H9 (cell line): Measurements from ENCODE around the gene RAD23B. TPM values are rescaled to one million over a fixed set of nuclear protein-coding genes. Genes with fewer than 3 reads are reported as not detected.

ENCODE experiments used
- DNase-seq: peaks from one replicate; pipeline ENCODE4 v3.0.0-alpha.2; 2017
- H2AFZ ChIP-seq: one replicate; pipeline ENCODE4 v1.6.1; 2013; ENCODE audit warnings: mild to moderate bottlenecking, low read length, control low read depth, moderate library complexity
- H2AK5ac ChIP-seq: 2 replicates; pipeline ENCODE4 v1.6.1; 2013; ENCODE audit warnings: low read length, control low read depth, mixed read lengths; ENCODE audit not compliant: insufficient read length
- H2BK120ac ChIP-seq: one replicate; pipeline ENCODE4 v1.6.1; 2013; ENCODE audit warnings: low read depth, mild to moderate bottlenecking, low read length, control low read depth, inconsistent platforms; ENCODE audit not compliant: poor library complexity, severe bottlenecking
- H2BK12ac ChIP-seq: 2 replicates; pipeline ENCODE4 v1.6.1; 2013; ENCODE audit warnings: low read length, control low read depth, mixed read lengths, low read depth; ENCODE audit not compliant: insufficient read length
- H2BK15ac ChIP-seq: 2 replicates; pipeline ENCODE4 v1.6.1; 2013; ENCODE audit warnings: low read depth, low read length, control low read depth
- H2BK20ac ChIP-seq: one replicate; pipeline ENCODE4 v1.6.1; 2013; ENCODE audit warnings: low read depth, mild to moderate bottlenecking, low read length, control low read depth, inconsistent platforms; ENCODE audit not compliant: poor library complexity, severe bottlenecking
- H2BK5ac ChIP-seq: 2 replicates; pipeline ENCODE4 v1.6.1; 2013; ENCODE audit warnings: low read length, control low read depth, mixed read lengths; ENCODE audit not compliant: insufficient read length
- H3K14ac ChIP-seq: 2 replicates; pipeline ENCODE4 v1.6.1; 2013; ENCODE audit warnings: low read length, control low read depth; ENCODE audit not compliant: insufficient read depth
- H3K18ac ChIP-seq: 2 replicates; pipeline ENCODE4 v1.6.1; 2013; ENCODE audit warnings: low read depth, mild to moderate bottlenecking, mixed read lengths, low read length, control low read depth; ENCODE audit not compliant: insufficient read length
- H3K23ac ChIP-seq: 2 replicates; pipeline ENCODE4 v1.6.1; 2013; ENCODE audit warnings: low read length, control low read depth, mixed read lengths, low read depth; ENCODE audit not compliant: insufficient read length
- H3K23me2 ChIP-seq: 2 replicates; pipeline ENCODE4 v1.6.1; 2013; ENCODE audit warnings: low read depth, mild to moderate bottlenecking, mixed read lengths, low read length, control low read depth; ENCODE audit not compliant: insufficient read length, poor library complexity, severe bottlenecking
- H3K27ac ChIP-seq: 2 replicates; pipeline ENCODE4 v1.5.1; 2013; ENCODE audit warnings: low read length, control low read depth, mixed read lengths, low read depth; ENCODE audit not compliant: insufficient read length
- H3K27me3 ChIP-seq: 2 replicates; pipeline ENCODE4 v1.6.1; 2013; ENCODE audit warnings: low read length, control low read depth, inconsistent platforms; ENCODE audit not compliant: insufficient read depth
- H3K4ac ChIP-seq: 2 replicates; pipeline ENCODE4 v1.6.1; 2013; ENCODE audit warnings: low read depth, mild to moderate bottlenecking, control low read depth, inconsistent platforms, low read length, moderate library complexity
- H3K4me1 ChIP-seq: 2 replicates; pipeline ENCODE4 v1.6.1; 2013; ENCODE audit warnings: low read length, control low read depth, inconsistent platforms; ENCODE audit not compliant: insufficient read depth
- H3K4me2 ChIP-seq: 2 replicates; pipeline ENCODE4 v1.6.1; 2013; ENCODE audit warnings: low read length, control low read depth, mixed read lengths; ENCODE audit not compliant: insufficient read length, insufficient read depth
- H3K56ac ChIP-seq: 2 replicates; pipeline ENCODE4 v1.6.1; 2013; ENCODE audit warnings: low read depth, mild to moderate bottlenecking, mixed read lengths, low read length, control low read depth; ENCODE audit not compliant: insufficient read length
- H3K79me1 ChIP-seq: 2 replicates; pipeline ENCODE4 v1.6.1; 2013; ENCODE audit warnings: low read depth, mild to moderate bottlenecking, moderate library complexity, low read length, control low read depth, inconsistent platforms; ENCODE audit not compliant: insufficient read depth, poor library complexity, severe bottlenecking
- H3K79me2 ChIP-seq: 2 replicates; pipeline ENCODE4 v1.6.1; 2013; ENCODE audit warnings: low read length, control low read depth, inconsistent platforms; ENCODE audit not compliant: insufficient read depth
- H3K9ac ChIP-seq: 2 replicates; pipeline ENCODE4 v1.6.1; 2013; ENCODE audit warnings: low read length, control low read depth, mixed read lengths; ENCODE audit not compliant: insufficient read length; ENCODE audit errors: extremely low read depth
- H3K9me3 ChIP-seq: one replicate; pipeline ENCODE4 v1.6.1; 2013; ENCODE audit warnings: low read depth, low read length, inconsistent platforms; ENCODE audit not compliant: control insufficient read depth
- H3T11ph ChIP-seq: one replicate; pipeline ENCODE4 v1.6.1; 2013; ENCODE audit warnings: mild to moderate bottlenecking, low read length, control low read depth, inconsistent platforms
- H4K20me1 ChIP-seq: one replicate; pipeline ENCODE4 v1.6.1; 2013; ENCODE audit not compliant: control insufficient read depth, insufficient read length, insufficient read depth
- H4K5ac ChIP-seq: 2 replicates; pipeline ENCODE4 v1.6.1; 2013; ENCODE audit warnings: low read depth, mild to moderate bottlenecking, mixed read lengths, low read length, control low read depth; ENCODE audit not compliant: insufficient read length
- H4K8ac ChIP-seq: replicated peaks from 2 replicates; pipeline ENCODE4 v1.6.1; 2013; ENCODE audit warnings: low read length, control low read depth, mixed read lengths, low read depth; ENCODE audit not compliant: insufficient read length
- H4K91ac ChIP-seq: 2 replicates; pipeline ENCODE4 v1.6.1; 2013; ENCODE audit warnings: low read depth, mild to moderate bottlenecking, moderate library complexity, mixed read lengths, low read length, control low read depth; ENCODE audit not compliant: insufficient read length
- H3K27ac Mint-ChIP-seq, 3 experiments: 2 replicates in 2 of 3; 3 replicates in 1 of 3; pipeline ENCODE4 v1.8.0; 2020 to 2021; ENCODE audit warnings: mixed read lengths in 3 of 3, mild to moderate bottlenecking in 1 of 3, moderate library complexity in 1 of 3
- H3K27me3 Mint-ChIP-seq: 2 replicates; pipeline ENCODE4 v1.8.0; 2021; ENCODE audit warnings: low read depth, mild to moderate bottlenecking, moderate library complexity, mixed read lengths
- H3K36me3 Mint-ChIP-seq, 3 experiments: 2 replicates in 2 of 3; 3 replicates in 1 of 3; pipeline ENCODE4 v1.8.0; 2020 to 2021; ENCODE audit warnings: low read depth in 3 of 3, mixed read lengths in 3 of 3; ENCODE audit not compliant: insufficient read depth in 1 of 3
- H3K4me1 Mint-ChIP-seq, 2 experiments: 2 replicates each; pipeline ENCODE4 v1.8.0; 2020; ENCODE audit warnings: mixed read lengths in 2 of 2
- H3K4me3 Mint-ChIP-seq, 2 experiments: 2 replicates in 1 of 2; 3 replicates in 1 of 2; pipeline ENCODE4 v1.8.0; 2020 to 2021; ENCODE audit warnings: mild to moderate bottlenecking in 2 of 2, mixed read lengths in 2 of 2, moderate library complexity in 1 of 2
- H3K9me3 Mint-ChIP-seq, 2 experiments: 2 replicates in 1 of 2; 3 replicates in 1 of 2; pipeline ENCODE4 v1.8.0; 2020; ENCODE audit warnings: mild to moderate bottlenecking in 2 of 2, mixed read lengths in 2 of 2, moderate library complexity in 1 of 2
- WGBS: extraction: QIAGEN DNeasy Blood & Tissue Kit; methylation state at CpG from one replicate; pipeline ENCODE4 v1.1.7; 2013; ENCODE audit warnings: missing lambda C conversion rate, low lambda C conversion rate, mixed read lengths; ENCODE audit not compliant: insufficient read length; ENCODE audit errors: extremely low coverage; 5-methylcytosine and 5-hydroxymethylcytosine counted together
- total RNA-seq: library from RNA; stranded (reverse); gene quantifications from 2 replicates; pipeline ENCODE4 v1.2.1, GENCODE V29; 2021
- TF ChIP-seq, protein P1 (sequence below): fragments of 200-600 bp; sonication (generic); conservative IDR thresholded peaks from 3 replicates; pipeline ENCODE4 v1.8.0; 2021; ENCODE audit warnings: antibody characterized with exemption, mild to moderate bottlenecking

The RAD23B gene
- total RNA-seq, 1 experiment from 2014 or later = 154 TPM

- no peak for DNase-seq
- Mint-ChIP-seq H3K36me3 (no peaks in the 10 kb centered on the region), H3K27ac (0 out of 7 replicates have a peak overlapping the region, but pooled peaks of 1 of the 3 experiments have one; percentile 19), H3K9me3 (no peaks in the 10 kb centered on the region), H3K4me3 (no peak overlapping the region), H3K4me1 (peaks cover 18 to 21% of the 10 kb centered on the region in 2 experiments), H3K27me3 (no peaks in the 10 kb centered on the region; the same call in 1 of the 2 replicates)
- Histone ChIP-seq H3T11ph (no peak overlapping the region), H4K91ac (no peak overlapping the region), H3K9ac (no peak overlapping the region), H3K79me2 (no peaks in the 10 kb centered on the region), H4K8ac (no peak overlapping the region), H2AFZ (no peak overlapping the region), H3K79me1 (no peaks in the 10 kb centered on the region), H3K9me3 (no peaks in the 10 kb centered on the region), H3K4me1 (no peaks in the 10 kb centered on the region), H3K18ac (no peak overlapping the region), H2BK15ac (no peak overlapping the region), H2BK5ac (no peak overlapping the region), H4K20me1 (no peaks in the 10 kb centered on the region), H2BK120ac (no peak overlapping the region), H3K56ac (no peak overlapping the region), H2BK20ac (no peak overlapping the region), H3K14ac (no peak overlapping the region), H3K4ac (no peak overlapping the region), H4K5ac (no peak overlapping the region), H2BK12ac (no peak overlapping the region), H3K4me2 (no peak overlapping the region), H3K23ac (no peak overlapping the region), H3K27me3 (no peaks in the 10 kb centered on the region), H2AK5ac (no peak overlapping the region), H3K27ac (no peak overlapping the region), H3K23me2 (no peaks in the 10 kb centered on the region)
- TF ChIP-seq, protein P1, sequence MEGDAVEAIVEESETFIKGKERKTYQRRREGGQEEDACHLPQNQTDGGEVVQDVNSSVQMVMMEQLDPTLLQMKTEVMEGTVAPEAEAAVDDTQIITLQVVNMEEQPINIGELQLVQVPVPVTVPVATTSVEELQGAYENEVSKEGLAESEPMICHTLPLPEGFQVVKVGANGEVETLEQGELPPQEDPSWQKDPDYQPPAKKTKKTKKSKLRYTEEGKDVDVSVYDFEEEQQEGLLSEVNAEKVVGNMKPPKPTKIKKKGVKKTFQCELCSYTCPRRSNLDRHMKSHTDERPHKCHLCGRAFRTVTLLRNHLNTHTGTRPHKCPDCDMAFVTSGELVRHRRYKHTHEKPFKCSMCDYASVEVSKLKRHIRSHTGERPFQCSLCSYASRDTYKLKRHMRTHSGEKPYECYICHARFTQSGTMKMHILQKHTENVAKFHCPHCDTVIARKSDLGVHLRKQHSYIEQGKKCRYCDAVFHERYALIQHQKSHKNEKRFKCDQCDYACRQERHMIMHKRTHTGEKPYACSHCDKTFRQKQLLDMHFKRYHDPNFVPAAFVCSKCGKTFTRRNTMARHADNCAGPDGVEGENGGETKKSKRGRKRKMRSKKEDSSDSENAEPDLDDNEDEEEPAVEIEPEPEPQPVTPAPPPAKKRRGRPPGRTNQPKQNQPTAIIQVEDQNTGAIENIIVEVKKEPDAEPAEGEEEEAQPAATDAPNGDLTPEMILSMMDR = no peak
- no CpG with 5 or more reads among the region's 3 CpGs for WGBS
Observed at GRCh38 chr9:107235765-107236442, 47.2 kb upstream of the RAD23B start.
